H1 (cell line): ENCODE data around the gene LCE1E.

Experiments
- BRCA1 ChIP-seq: IDR thresholded peaks from 2 replicates; pipeline ENCODE4 v1.6.1; 2012; ENCODE audit warnings: low read depth, low read length, improper control_type of control experiment
- CTCF ChIP-seq, 3 experiments: IDR thresholded peaks; 1 replicate in 2 of 3; 2 replicates in 1 of 3; pipeline versions ENCODE4 v1.5.1 to v1.6.1; 2011; ENCODE audit warnings: low read length in 3 of 3, mild to moderate bottlenecking in 3 of 3, inconsistent platforms in 2 of 3, low read depth in 1 of 3, moderate library complexity in 1 of 3; ENCODE audit not compliant: insufficient read depth in 1 of 3; ENCODE audit errors: control extremely low read depth in 1 of 3
- EGR1 ChIP-seq: IDR thresholded peaks from 2 replicates; pipeline ENCODE4 v1.6.1; 2011; ENCODE audit warnings: low read depth, low read length, borderline replicate concordance
- EP300 ChIP-seq, 2 experiments: IDR thresholded peaks; 1 replicate in 1 of 2; 2 replicates in 1 of 2; pipeline ENCODE4 v1.6.1; 2011 to 2012; ENCODE audit warnings: low read depth in 2 of 2, low read length in 2 of 2, mild to moderate bottlenecking in 2 of 2, borderline replicate concordance in 1 of 2, inconsistent platforms in 1 of 2, moderate library complexity in 1 of 2
- NANOG ChIP-seq: IDR thresholded peaks from 2 replicates; pipeline ENCODE4 v1.6.1; 2011; ENCODE audit warnings: low read length, low read depth, mild to moderate bottlenecking, inconsistent platforms; ENCODE audit not compliant: insufficient read depth, poor library complexity, severe bottlenecking
- POLR2A ChIP-seq, 2 experiments: IDR thresholded peaks; 1 replicate in 1 of 2; 2 replicates in 1 of 2; pipeline ENCODE4 v1.6.1; 2011; ENCODE audit warnings: low read depth in 2 of 2, low read length in 2 of 2, mild to moderate bottlenecking in 2 of 2; ENCODE audit errors: control extremely low read depth in 1 of 2
- POLR2AphosphoS5 ChIP-seq: IDR thresholded peaks from 2 replicates; pipeline ENCODE4 v1.6.1; 2011; ENCODE audit warnings: low read depth, low read length
- RBBP5 ChIP-seq: IDR thresholded peaks from 2 replicates; pipeline ENCODE4 v1.7.1; 2012; ENCODE audit warnings: low read depth, mild to moderate bottlenecking, inconsistent platforms, low read length, moderate library complexity, borderline replicate concordance
- RXRA ChIP-seq: IDR thresholded peaks from 2 replicates; pipeline ENCODE4 v1.6.1; 2011; ENCODE audit warnings: low read depth, mild to moderate bottlenecking, low read length, moderate library complexity; ENCODE audit not compliant: insufficient read depth
- SP1 ChIP-seq: IDR thresholded peaks from 2 replicates; pipeline ENCODE4 v1.6.1; 2011; ENCODE audit warnings: low read depth, low read length
- TCF12 ChIP-seq: IDR thresholded peaks from 2 replicates; pipeline ENCODE4 v1.6.1; 2011; ENCODE audit warnings: low read depth, mild to moderate bottlenecking, low read length
- ZNF274 ChIP-seq: IDR thresholded peaks from 2 replicates; pipeline ENCODE4 v1.7.0; 2012; ENCODE audit warnings: low read length, borderline replicate concordance; ENCODE audit errors: extremely low read depth

- no peak for TF ChIP-seq EP300 (IDR thresholded peaks at IDR 0.05; ENCODE audit: borderline replicate concordance in 1 of 2, low read depth in 2 of 2, low read length in 2 of 2)
- no peak for TF ChIP-seq CTCF (IDR thresholded peaks at IDR 0.05; ENCODE audit: control extremely low read depth in 1 of 3, insufficient read depth in 1 of 3, low read depth in 1 of 3, low read length in 3 of 3)
- no peak for TF ChIP-seq SP1
- no peak for TF ChIP-seq BRCA1
- TF ChIP-seq TCF12: no peak
- no peak for TF ChIP-seq POLR2A (IDR thresholded peaks at IDR 0.05; ENCODE audit: control extremely low read depth in 1 of 2, low read depth in 2 of 2, low read length in 2 of 2)
- no peak for TF ChIP-seq POLR2AphosphoS5
- TF ChIP-seq ZNF274: no peak
- TF ChIP-seq NANOG: no peak
- TF ChIP-seq RBBP5: no peak
- no peak for TF ChIP-seq EGR1
- no peak for TF ChIP-seq RXRA
These were observed 15.3 kb downstream of the LCE1E start for GRCh38 chr1:152801333-152801732.
